T-helper 1 cell treated with Interleukin-12 subunit alpha and Interleukin-12 subunit beta and Interleukin-4 antibody, amounts not matched to agents 30 μg/mL and 1 μg/mL, for 36 hours (primary cell): ENCODE data around the gene TMEM132D.

Experiments
- H3K27ac Mint-ChIP-seq: one replicate; pipeline ENCODE4 v1.8.0; 2021; ENCODE audit warnings: mild to moderate bottlenecking, mixed read lengths
- H3K27me3 Mint-ChIP-seq: one replicate; pipeline ENCODE4 v1.8.0; 2021; ENCODE audit warnings: low read depth, mixed read lengths
- H3K36me3 Mint-ChIP-seq: one replicate; pipeline ENCODE4 v1.8.0; 2021; ENCODE audit warnings: low read depth, mixed read lengths
- H3K4me1 Mint-ChIP-seq: one replicate; pipeline ENCODE4 v1.8.0; 2021; ENCODE audit warnings: low read depth, mixed read lengths
- H3K4me3 Mint-ChIP-seq: one replicate; pipeline ENCODE4 v1.8.0; 2021; ENCODE audit warnings: mild to moderate bottlenecking, moderate library complexity, mixed read lengths
- H3K9me3 Mint-ChIP-seq: one replicate; pipeline ENCODE4 v1.8.0; 2021; ENCODE audit warnings: mixed read lengths

The TMEM132D gene

DNA sequence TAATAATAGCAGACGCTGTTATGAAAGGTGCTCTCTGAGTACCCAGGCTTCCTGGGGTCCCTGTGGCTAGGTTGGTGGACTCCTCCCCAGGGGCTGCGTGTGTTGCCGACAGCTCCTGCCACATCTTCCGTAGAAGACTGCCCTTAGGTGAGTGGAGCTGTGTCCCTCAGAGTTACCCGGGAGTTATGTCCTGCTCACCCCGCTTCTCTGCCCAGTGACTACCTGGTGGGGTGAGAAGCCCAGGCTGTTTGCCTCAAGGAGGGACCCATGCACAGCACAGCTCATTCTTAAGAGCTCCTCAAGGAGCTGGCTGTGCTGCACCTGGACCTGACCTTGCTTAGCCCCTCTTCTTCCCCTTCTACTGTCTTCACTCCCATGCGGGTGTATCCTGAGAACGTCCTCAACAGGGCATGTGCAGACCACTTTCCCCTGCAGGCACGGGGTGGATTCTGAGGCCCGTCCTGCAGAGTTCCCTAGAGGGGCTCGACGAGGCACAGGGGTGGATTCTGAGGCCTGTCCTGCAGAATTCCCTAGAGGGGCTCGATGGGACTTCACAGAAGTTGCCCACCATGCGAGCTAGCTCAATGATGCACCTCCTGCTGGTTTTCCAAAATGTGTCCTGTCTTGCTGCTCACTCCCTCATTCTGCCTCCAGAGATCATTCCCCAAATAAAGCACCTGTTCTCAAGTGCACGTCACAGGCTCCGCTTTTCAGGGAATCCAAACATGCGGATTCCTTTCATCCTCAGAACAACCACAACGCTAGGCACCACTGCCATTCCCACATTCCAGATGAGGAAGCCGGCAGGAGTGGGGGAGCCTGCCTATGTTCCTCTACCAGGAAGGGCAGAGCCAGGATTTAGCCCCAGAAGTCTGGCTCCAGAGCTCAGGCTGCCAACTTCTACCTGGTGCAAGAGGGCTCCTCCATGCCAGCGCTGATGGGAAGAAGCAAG is 818.7 kb downstream of the TMEM132D start:
- no peaks in the 10 kb centered on the region for H3K36me3 Mint-ChIP-seq
- no peaks in the 10 kb centered on the region for H3K4me1 Mint-ChIP-seq
- peaks cover 4% of the 10 kb centered on the region for H3K9me3 Mint-ChIP-seq
- no peak overlapping the region for H3K27ac Mint-ChIP-seq
- no peaks in the 10 kb centered on the region for H3K27me3 Mint-ChIP-seq
- no peak overlapping the region for H3K4me3 Mint-ChIP-seq

DNA sequence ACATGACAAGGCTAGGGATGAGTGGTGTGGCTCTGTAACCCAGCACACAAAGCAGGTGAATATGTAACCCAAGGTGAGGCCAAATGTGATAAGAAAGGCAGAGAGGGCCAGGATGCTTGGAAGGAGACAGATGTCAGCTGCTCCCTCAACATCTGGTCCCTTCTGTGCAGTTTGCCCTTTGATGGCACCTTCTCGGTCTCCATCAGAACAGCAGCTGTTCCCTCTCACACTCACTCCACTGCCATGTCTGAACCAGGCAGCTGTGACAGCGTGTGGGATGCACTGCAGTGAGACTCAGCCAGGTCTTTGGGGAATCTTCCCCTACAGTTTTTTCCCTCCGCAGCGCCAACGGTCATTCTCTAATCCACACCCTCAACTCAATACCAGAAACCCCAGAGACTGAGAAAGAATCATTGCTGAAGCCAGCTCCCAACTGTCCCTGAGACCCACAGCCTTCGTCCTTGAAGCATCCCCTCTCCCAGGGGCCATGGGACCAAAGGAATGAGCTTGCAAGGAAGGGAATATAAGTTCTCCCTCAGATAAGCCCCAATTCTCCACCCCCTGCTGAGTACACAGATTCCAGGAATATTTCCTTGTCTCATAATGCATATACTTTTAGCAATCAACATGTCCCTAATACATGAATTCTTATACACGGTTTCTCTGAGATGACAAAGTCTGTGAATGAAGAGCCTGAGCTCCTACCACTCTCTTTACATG is 820.5 kb downstream of the TMEM132D start:
- no peak overlapping the region for H3K27ac Mint-ChIP-seq
- H3K9me3 Mint-ChIP-seq: peaks cover 4% of the 10 kb centered on the region
- no peaks in the 10 kb centered on the region for H3K36me3 Mint-ChIP-seq
- no peaks in the 10 kb centered on the region for H3K4me1 Mint-ChIP-seq
- H3K4me3 Mint-ChIP-seq: no peak overlapping the region
- H3K27me3 Mint-ChIP-seq: no peaks in the 10 kb centered on the region

DNA sequence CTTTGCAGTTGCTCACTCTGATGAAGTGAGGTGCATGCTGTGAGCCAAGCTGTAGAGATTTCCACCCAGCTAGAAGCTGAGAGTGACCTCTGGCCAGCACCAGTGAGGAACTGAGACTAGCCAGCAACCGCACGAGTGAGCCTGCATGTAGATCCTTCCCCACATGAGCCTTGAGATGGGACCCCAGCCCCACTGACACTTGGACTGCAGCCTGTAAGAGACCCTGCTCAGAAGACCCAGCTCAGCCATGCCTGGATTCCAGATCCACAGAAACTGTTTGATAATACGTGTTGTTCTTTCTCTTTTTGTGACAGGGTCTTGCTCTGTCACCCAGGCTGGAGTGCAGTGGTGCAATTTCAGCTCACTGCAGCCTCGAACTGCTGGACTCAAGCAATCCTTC is 821.4 kb downstream of the TMEM132D start:
- no peak overlapping the region for H3K4me3 Mint-ChIP-seq
- H3K27me3 Mint-ChIP-seq: no peaks in the 10 kb centered on the region
- H3K9me3 Mint-ChIP-seq: peaks cover 4% of the 10 kb centered on the region
- H3K36me3 Mint-ChIP-seq: no peaks in the 10 kb centered on the region
- H3K4me1 Mint-ChIP-seq: no peaks in the 10 kb centered on the region
- H3K27ac Mint-ChIP-seq: no peak overlapping the region

DNA sequence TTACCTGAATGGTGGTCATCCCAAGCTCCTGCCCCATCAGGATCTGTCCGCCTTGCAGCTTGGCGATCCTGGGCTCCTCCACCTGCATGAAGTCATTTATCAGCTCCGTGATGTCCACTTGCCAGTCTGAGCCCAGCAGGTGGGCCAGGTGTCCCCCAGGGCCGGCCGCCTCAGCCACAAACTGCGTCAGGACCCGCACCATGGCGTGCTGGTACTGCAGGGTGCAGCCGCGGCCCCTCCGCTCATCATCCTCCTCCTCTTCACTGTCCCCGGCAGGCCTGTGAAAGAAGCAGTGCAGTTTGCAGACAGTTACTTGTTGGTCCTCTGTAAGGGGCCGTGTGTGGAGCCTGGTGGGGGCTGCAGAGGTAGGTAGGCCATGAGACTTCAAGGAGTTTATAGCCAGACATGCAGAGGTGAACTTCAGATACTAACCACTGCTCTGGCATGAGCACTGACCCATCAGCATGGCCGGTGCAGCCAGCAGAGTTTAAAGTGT is 822.0 kb downstream of the TMEM132D start:
- H3K4me3 Mint-ChIP-seq: no peak overlapping the region
- no peaks in the 10 kb centered on the region for H3K4me1 Mint-ChIP-seq
- H3K27ac Mint-ChIP-seq: no peak overlapping the region
- no peaks in the 10 kb centered on the region for H3K9me3 Mint-ChIP-seq
- H3K36me3 Mint-ChIP-seq: no peaks in the 10 kb centered on the region
- no peaks in the 10 kb centered on the region for H3K27me3 Mint-ChIP-seq

DNA sequence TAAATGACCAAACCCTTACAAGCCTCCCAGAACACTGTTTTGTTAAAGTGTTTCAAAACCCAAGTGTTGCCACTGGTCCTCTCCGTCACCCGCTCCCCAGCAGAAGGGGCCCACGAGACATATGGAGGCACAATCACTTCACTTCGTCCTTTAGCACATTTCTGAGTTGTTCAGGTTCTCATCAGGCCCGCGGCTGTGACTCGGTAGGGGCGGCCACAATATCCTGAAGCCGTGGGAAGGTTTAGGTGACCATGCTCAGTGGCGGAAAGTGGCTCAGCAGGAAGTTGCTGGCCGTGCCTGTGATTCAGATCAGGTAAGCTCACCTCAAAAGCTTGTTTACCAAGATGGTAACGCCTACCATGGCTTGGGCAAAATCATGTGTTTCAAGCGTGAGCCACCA is 823.0 kb downstream of the TMEM132D start:
- no peaks in the 10 kb centered on the region for H3K27me3 Mint-ChIP-seq
- no peak overlapping the region for H3K27ac Mint-ChIP-seq
- H3K36me3 Mint-ChIP-seq: no peaks in the 10 kb centered on the region
- H3K9me3 Mint-ChIP-seq: no peaks in the 10 kb centered on the region
- H3K4me3 Mint-ChIP-seq: no peak overlapping the region
- no peaks in the 10 kb centered on the region for H3K4me1 Mint-ChIP-seq

DNA sequence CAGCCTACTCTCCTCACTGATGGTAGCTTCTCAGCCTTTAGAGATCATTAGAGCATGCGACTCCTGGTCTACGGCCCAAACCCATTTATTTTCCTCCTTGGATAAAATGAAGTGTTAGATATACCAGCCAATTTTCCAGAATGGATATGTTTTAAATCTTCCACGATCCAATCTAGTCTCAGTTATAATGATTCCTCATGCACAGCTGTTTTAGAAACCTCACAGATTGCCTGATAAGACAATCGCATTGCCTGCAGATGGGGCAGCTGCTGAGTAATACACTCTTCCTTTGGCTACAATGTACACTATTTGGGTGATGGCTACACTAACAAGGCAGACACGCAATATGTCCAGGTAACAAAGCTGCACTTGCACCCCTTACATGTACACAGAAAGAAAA is 823.4 kb downstream of the TMEM132D start:
- H3K4me1 Mint-ChIP-seq: no peaks in the 10 kb centered on the region
- no peaks in the 10 kb centered on the region for H3K9me3 Mint-ChIP-seq
- no peak overlapping the region for H3K4me3 Mint-ChIP-seq
- no peak overlapping the region for H3K27ac Mint-ChIP-seq
- H3K27me3 Mint-ChIP-seq: no peaks in the 10 kb centered on the region
- no peaks in the 10 kb centered on the region for H3K36me3 Mint-ChIP-seq

DNA sequence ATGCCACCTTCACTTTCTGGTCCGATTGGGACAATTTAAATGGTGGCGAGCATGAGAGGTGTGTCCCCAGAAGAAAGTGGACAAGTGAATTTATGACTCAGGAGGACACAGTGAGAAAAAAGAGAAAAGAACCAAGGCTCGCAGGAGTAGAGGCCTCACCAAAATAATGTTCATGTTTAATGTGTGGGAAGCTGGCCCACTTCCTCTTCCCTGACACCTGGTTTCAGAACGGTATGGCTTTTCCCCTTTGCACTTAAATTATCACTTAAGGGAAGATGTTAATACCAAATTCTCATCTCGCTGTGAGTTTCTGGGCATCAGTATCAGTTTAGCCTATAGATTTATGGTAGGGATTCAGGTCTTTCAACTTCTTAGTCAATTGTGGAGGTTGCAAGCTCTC is 824.1 kb downstream of the TMEM132D start:
- H3K4me3 Mint-ChIP-seq: no peak overlapping the region

DNA sequence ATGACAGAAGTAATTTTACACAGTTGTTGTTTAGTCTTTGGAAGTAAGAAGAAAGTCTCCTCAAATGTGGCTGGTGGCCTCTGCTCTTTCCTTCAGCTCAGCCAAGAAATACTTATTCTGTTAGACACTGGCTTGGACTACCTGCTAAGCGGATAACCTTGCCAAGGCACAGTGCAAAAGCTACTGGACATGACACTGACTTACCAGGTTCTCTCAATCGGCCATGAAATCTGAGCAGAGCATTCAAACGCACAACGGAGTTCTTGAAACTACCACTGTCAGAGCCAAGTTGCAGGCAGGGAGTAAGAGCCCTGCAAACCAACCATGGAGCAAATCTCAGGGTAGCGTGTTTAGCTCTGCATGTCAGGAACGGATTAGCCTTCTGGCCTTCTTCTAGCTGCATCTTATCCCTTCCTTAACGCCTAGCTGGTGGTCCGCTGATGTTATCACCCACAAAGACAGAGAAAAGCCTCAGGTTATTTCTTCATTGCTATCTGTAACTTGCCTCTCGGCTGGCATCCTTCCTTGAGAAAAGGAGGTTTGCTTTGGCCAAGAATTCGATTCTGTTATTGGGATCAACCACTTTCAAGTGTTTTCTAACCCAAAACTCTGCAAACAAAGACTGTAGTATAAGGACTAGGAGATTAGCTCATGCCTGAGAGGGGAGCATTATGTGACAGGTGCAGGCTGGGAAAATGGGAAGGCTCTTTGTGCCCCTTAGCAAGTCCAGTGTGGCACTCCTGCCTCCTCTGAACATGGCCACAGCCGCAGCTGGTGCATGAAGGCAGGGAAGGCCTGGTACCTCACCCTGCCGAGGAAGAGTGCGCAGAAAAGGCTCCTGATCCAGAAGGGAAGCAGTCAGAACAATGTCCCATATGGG is 827.1 kb downstream of the TMEM132D start:
- Mint-ChIP-seq H3K36me3 (no peaks in the 10 kb centered on the region), H3K9me3 (peaks cover 8% of the 10 kb centered on the region), H3K4me3 (no peak overlapping the region), H3K4me1 (no peaks in the 10 kb centered on the region), H3K27ac (no peak overlapping the region), H3K27me3 (no peaks in the 10 kb centered on the region)

More for the DNA sequence above, 824.1 kb downstream of the TMEM132D start:
- Mint-ChIP-seq H3K4me1 (no peaks in the 10 kb centered on the region), H3K27ac (no peak overlapping the region), H3K9me3 (no peaks in the 10 kb centered on the region), H3K36me3 (no peaks in the 10 kb centered on the region), H3K27me3 (no peaks in the 10 kb centered on the region)

DNA sequence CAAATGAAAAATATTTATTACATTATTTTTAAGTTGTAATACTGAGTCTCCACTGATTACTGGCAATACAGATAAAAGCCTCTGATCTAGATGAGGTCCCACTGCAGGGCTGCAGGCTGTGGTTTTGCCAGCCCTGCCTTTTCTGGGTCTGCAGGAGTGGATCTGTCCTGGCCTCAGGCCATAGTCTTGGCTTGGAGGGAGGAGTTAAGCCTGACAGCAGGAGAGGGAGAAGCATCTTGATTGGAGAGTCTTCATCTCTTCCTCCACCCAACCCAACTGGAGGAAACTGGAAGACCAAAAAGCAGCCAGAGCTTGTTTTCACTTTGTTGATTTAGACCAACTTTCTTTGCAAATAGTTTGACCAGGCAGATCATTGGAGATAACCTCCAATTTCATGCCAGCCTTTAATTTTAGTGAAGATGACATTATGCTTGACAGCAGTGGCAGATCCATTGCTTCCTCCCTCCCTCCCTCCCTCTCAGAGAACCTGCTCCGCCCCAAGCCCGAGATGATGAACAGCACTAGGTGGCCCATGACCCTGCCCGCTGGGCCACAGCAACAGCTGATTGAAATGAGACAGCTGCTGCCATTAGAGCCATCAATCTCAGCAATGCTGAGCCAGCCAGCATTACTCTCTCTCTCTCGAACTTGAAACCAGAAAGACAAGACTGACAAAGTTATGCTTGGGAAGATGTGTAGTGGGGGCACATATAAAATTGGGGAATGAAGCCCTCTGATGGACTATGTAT is 828.2 kb downstream of the TMEM132D start:
- no peaks in the 10 kb centered on the region for H3K36me3 Mint-ChIP-seq

DNA sequence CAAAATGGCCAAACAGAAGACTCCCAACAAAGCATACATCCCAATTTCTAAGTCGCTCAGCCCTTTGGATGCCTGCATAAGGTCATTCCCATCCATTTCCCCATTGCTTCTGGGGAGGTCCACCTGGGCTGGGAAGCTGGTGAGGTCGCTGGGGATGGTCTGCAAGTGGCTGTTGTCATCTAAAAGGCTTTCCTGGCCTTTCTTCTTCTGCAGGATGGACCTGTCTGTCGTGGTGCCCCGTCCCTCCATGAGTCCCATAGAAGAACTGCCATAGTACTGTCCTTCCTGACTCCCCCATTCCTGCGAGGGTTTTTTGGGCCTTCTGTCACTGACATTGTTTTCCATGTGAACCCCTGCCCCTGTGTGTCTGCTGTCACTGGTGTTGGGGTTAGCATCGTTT is 829.4 kb downstream of the TMEM132D start:
- no peaks in the 10 kb centered on the region for H3K4me1 Mint-ChIP-seq
- H3K9me3 Mint-ChIP-seq: peaks cover 8% of the 10 kb centered on the region
- H3K27me3 Mint-ChIP-seq: no peaks in the 10 kb centered on the region
- no peak overlapping the region for H3K27ac Mint-ChIP-seq
- no peaks in the 10 kb centered on the region for H3K36me3 Mint-ChIP-seq
- no peak overlapping the region for H3K4me3 Mint-ChIP-seq

More for the DNA sequence above, 828.2 kb downstream of the TMEM132D start:
- Mint-ChIP-seq H3K27me3 (no peaks in the 10 kb centered on the region), H3K9me3 (peaks cover 8% of the 10 kb centered on the region), H3K27ac (no peak overlapping the region), H3K4me3 (no peak overlapping the region), H3K4me1 (no peaks in the 10 kb centered on the region)

DNA sequence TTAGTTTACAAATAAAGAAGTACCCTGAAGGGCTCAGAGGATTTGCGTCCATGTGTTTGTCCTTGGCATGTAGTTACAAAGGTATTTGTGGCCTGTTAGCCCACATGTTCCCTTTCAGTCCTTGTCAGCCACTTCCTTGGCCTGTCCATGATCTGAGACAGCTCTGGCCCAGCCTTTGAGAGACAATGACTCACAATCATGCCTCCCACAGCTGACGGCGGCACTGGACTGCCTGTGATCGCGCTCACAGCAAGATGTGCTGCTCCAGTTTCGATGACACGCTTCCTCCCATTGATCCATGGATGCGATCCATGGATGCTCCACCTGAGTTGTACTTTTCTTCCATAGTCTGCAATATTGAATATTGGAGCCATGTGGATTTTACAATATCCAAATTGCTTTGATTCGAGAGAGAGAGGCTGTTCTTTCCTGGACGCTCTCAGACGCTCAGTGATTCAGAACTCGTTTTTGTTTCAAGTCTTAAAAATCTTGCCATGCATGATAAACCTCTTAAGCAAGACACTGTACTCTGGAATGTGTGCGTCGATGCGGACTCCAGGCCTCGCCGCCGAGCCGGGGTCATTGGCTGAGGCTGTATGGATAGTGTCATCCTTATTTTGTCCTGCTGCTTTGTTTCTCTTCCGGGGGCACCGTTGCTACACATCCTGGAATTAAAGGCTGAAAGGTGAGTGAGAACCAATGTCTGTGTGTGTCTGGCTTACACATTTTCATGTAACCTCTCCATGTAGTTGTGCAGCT is 830.5 kb downstream of the TMEM132D start:
- Mint-ChIP-seq H3K27ac (no peak overlapping the region), H3K27me3 (no peaks in the 10 kb centered on the region), H3K9me3 (peaks cover 8% of the 10 kb centered on the region), H3K4me3 (no peak overlapping the region), H3K36me3 (no peaks in the 10 kb centered on the region), H3K4me1 (no peaks in the 10 kb centered on the region)

DNA sequence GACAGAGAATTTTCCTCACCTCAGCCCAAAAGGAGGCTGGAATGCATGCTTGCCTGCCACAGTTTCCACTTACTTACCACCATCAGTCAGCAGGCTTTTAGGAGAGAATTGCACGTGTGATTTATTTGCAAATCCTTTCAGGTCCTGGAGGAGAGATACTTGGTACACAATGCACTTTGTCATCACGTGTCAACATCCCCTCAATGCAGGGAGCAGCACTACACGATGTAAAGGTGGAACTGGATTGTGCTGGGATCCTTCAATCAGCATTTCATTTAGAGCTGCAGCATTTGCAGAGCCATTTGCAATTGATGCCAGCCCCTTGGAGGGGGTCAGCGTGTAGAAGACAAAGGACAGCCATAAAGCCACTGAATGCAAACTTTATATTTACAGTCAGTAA is 832.5 kb downstream of the TMEM132D start:
- no peaks in the 10 kb centered on the region for H3K4me1 Mint-ChIP-seq
- no peak overlapping the region for H3K4me3 Mint-ChIP-seq
- peaks cover 8% of the 10 kb centered on the region for H3K9me3 Mint-ChIP-seq
- H3K27me3 Mint-ChIP-seq: no peaks in the 10 kb centered on the region
- no peaks in the 10 kb centered on the region for H3K36me3 Mint-ChIP-seq
- H3K27ac Mint-ChIP-seq: no peak overlapping the region

DNA sequence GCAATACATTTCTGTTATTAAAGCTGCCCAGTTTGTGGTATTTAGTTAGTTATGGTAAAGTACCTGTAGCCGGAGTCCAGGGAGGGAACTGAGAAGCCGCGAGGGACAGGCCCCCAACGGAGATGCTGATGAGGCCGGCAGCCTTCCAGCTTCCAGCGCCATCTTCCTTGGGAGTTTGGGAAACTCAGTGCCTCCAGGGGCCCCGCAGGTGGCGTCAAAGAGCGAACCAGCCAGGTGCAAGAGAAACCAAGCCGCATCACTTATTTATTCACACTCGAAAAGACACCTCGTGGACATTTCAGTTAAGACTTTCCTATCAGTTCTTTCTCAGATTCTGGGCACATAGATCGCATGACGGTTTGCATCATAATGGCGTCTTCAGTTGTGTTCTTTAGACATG is 833.9 kb downstream of the TMEM132D start:
- Mint-ChIP-seq H3K27me3 (no peaks in the 10 kb centered on the region), H3K27ac (no peak overlapping the region), H3K36me3 (no peaks in the 10 kb centered on the region), H3K4me1 (no peaks in the 10 kb centered on the region), H3K4me3 (no peak overlapping the region), H3K9me3 (peaks cover 13% of the 10 kb centered on the region)
